Central memory CD4-positive, alpha-beta T cell (primary cell): Measurements from ENCODE around the gene S100G.

Experiments used
- DNase-seq: peaks from one replicate; pipeline ENCODE4 v3.0.0; 2022

Gene S100G

GRCh38 chrX:16651391-16652024 lies 1.6 kb downstream of the S100G start:
- DNase-seq = no peak

GRCh38 chrX:16653424-16653823 lies 3.5 kb downstream of the S100G start:
- no peak for DNase-seq

DNA sequence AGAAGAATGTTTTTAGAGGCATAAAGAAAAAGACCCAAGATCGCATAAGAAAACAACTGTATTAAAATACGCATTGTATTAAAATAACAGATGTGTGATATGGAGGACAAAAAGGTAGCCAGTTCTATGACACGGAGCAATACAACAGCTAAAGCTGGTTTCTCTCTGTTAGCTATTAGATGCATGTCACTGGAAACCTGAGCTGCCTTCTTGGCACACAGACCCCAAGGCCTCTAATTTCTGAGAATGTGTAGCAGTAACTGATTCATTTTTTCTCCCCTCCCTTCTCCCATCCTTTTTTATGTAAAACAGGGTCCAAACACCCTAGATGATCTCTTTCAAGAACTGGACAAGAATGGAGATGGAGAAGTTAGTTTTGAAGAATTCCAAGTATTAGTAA lies 4.1 kb downstream of the S100G start:
- DNase-seq = no peak

- DNase-seq = no peak
Observed at GRCh38 chrX:16658284-16658683, 8.3 kb downstream of the S100G start.

DNA sequence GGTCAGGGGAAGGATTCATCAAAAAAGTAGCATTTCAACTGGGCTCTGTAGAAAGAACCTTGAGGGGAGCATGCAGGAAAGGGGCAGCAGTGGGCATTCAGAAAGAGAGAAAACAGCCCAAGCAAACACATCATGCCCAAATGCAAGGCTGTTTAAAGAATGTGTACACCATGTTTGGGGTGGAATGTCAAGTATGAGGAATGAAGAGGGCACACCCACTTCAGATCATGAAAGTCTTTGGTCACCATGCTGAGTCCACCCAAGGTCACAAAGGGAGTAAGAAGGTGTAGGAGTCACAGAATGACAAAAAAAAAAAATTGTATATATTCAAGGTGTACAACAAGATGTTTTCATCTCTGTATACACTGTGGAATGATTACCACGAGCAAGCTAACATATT lies 9.4 kb downstream of the S100G start:
- DNase-seq = no peak

- no peak for DNase-seq
Observed at GRCh38 chrX:16661495-16661894, 11.5 kb downstream of the S100G start.

- no peak for DNase-seq
Observed at GRCh38 chrX:16662402-16662801, 12.4 kb downstream of the S100G start.

DNA sequence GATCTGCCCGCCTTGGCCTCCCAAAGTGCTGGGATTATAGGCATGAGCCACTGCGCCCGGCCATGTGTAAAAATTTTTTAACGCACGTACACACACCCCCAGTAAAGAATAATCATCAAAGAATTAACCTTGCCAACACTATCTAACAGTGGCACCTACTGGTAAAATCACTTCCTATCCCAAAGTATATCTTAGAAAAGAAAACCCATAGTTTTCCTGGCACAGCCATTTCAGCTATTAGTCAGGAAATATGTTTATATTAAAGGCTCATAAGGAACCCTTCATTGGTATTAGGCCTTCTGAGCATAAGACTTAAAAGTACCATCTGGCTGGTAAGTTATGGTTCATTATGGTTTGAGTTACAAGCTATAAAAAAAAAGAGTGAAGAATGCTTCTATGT lies 14.1 kb downstream of the S100G start:
- no peak for DNase-seq

DNA sequence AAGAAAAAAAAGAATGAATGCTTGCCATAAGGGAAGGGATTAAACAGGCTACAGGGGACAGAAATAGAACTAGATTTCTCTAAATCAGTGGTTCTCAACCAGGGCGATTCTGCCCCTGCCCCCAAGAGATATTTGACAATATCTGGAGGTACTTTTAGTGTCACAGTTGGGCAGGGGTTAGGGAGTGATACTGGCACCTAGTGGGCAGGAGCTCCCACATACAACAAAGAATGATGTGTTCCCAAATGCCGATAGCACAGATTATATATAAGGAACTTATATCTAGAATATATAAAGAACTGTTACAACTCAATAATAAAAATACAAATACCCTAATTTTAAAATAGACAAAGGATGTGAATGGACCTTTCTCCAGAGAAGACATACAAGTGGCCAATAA lies 14.7 kb downstream of the S100G start:
- DNase-seq = no peak

DNA sequence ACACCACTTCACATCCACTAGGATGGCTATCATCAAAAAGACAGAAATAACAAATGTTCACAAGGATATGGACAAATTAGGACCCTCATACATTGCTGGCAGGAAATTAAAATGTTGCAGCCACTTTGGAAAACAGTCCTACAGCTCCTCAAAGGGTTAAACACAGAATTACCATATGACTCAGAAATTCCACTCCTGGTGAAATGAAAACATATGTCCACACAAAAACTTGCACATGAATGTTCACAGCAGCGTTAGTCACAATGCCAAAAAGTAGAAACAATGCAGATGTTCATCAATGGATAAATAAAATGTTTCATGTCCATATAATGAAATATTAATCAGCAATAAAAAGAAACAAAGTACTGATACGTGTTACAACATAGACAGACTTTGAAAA lies 15.1 kb downstream of the S100G start:
- no peak for DNase-seq

GRCh38 chrX:16666541-16666940 lies 16.6 kb downstream of the S100G start:
- no peak for DNase-seq

- peak; percentile 35 for DNase-seq
Observed at GRCh38 chrX:16671005-16671404, 21.0 kb downstream of the S100G start.

- no peak for DNase-seq
Observed at GRCh38 chrX:16678689-16679088, 28.7 kb downstream of the S100G start.

DNA sequence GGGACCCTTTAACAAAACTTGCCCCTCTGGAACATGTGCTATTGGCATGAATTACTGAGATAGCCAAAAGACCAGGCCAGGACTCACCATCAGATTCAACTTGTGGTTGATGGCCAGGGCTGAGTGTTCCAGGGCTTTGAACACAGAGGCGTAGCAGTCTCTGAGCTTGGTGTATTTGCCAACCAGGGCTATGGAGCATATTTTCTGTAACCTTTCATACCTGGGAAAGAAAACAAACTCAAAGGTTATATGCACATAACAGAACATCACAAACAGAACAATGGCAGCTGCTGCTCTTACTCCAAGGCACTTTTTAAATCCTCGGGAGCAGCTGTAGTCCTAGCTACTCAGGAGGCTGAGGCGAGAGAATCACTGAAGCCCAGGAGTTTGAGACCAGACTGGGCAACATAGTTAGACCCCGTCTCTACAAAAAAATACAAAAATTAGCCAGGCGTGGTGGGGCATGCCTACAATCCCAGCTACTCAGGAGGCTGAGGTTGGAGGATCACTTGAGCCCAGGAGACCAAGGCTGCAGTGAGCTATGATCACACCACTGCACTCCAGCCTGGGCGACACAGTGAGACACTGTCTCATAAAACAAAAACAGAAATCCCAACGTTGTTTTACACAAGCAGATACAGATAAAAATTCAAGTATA lies 33.2 kb downstream of the S100G start:
- no peak for DNase-seq

GRCh38 chrX:16687514-16687913 lies 37.6 kb downstream of the S100G start:
- DNase-seq = no peak

- DNase-seq = peak; percentile 38
Observed at GRCh38 chrX:16695079-16695676, 45.2 kb downstream of the S100G start.

DNA sequence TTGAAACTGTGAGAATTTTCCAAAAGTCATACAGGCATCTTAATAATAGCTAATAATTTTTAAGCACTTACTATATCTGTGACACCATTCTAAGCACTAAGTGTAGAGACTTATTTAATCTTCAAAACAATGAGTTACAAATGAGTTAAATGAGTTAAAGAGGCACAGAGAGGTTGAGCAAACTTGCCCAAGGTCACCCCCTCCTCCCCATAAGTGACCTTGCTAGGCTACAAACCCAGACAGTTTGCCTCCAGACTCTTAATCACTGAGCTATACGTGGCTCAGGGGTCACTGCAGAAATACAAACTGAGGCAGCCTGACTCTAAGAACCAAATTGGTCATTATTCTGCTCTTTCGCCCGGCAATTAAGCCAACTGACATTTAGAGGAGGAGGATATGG lies 47.0 kb downstream of the S100G start:
- no peak for DNase-seq

- no peak for DNase-seq
Observed at GRCh38 chrX:16699389-16699788, 49.4 kb downstream of the S100G start.

DNA sequence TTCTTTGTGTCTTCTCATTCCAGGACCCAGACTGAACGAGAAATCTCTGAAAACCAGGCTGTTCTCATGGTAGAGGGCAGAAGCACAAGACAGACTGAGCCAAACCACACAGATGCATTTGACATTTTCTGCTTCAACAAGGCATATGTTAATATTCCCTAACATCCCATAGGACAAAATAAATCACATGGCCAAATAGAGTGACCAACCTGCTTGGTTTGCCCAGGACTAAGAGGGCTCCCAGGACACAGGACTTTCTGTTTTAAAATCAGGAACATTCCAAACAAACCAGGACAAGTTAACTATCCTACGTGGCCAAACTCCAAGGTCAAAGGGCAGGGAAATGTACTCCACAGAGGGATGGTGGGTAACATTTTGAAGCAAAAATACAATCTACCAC lies 50.8 kb downstream of the S100G start:
- DNase-seq = no peak

DNA sequence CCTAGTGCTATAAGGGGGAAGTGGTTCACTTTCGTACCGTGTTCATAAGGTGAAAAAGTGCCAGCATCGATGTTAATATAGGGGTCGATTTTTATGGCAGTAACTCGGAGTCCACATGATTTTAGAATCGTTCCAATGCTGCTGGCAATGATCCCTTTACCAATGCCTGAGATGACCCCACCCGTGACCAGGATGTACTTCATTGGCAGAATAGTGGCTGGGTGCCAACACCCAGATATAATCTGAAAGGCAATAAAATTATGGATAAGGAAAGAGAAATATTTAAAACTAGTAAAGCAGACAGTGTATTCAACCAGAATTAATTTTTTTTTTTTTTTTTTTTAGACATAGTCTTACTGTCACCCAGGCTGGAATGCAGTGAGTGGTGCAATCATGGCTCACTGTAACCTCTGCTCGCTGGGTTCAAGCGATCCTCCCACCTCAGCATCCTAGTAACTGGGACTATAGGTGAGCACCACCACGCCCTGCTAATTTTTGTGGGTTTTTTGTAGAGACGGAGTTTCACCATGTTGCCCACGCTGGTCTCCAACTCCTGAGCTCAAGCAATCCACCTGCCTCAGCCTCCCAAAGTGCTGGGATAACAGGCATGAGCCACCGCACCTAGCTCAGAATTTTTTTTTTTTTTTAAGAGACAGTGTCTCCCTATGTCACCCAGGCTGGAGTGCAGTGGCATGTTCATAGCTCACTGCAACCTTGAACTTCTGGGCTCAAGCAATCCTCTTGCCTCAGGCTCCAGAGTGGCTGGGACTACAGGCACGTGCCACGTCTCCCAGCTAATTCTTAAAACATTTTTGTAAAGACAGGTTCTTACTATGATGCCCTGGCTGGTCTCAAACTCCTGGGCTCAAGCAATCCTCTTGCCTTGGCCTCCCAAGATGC lies 53.0 kb downstream of the S100G start:
- no peak for DNase-seq
